RCC 7860 (cell line): ENCODE measurements around the gene NEURL1B.
A peak's percentile ranks its signal among the peaks of the same experiment; 100 is the strongest.

Experiments used
- DNase-seq: peaks from one replicate; pipeline ENCODE4 v3.0.0-alpha.2; 2015; ENCODE audit warnings: low spot score
- FAIRE-seq: peaks from 2 replicates; lab custom pipeline; 2012; peaks lifted over from hg19 to GRCh38; lab: Jason Lieb, UNC

The NEURL1B gene

GRCh38 chr5:172728481-172729241 lies 87.6 kb downstream of the NEURL1B start:
- no peak for DNase-seq
- FAIRE-seq: no peak

GRCh38 chr5:172729588-172729987 lies 88.5 kb downstream of the NEURL1B start:
- no peak for FAIRE-seq

GRCh38 chr5:172730222-172730621 lies 89.2 kb downstream of the NEURL1B start:
- DNase-seq (no peak), FAIRE-seq (no peak)

More at GRCh38 chr5:172729588-172729987, 88.5 kb downstream of the NEURL1B start:
- no peak for DNase-seq

- FAIRE-seq (peak; percentile 57), DNase-seq (peak; percentile 83)
Measured at GRCh38 chr5:172730981-172731679, 90.1 kb downstream of the NEURL1B start.

GRCh38 chr5:172731680-172732074 lies 90.6 kb downstream of the NEURL1B start:
- no peak for DNase-seq
- FAIRE-seq: no peak

- DNase-seq (no peak), FAIRE-seq (no peak)
Measured at GRCh38 chr5:172732201-172732865, 91.3 kb downstream of the NEURL1B start.

GRCh38 chr5:172733131-172733973 lies 92.3 kb downstream of the NEURL1B start:
- DNase-seq: peak; percentile 98

GRCh38 chr5:172733974-172734346 lies 92.9 kb downstream of the NEURL1B start:
- FAIRE-seq: no peak
- DNase-seq: no peak

More at GRCh38 chr5:172733131-172733973, 92.3 kb downstream of the NEURL1B start:
- peak; percentile 90 for FAIRE-seq

GRCh38 chr5:172735141-172735831 lies 94.2 kb downstream of the NEURL1B start:
- DNase-seq (no peak), FAIRE-seq (no peak)

- FAIRE-seq (no peak), DNase-seq (no peak)
Measured at GRCh38 chr5:172736508-172737135, 95.6 kb downstream of the NEURL1B start.

- no peak for DNase-seq
- FAIRE-seq: no peak
Measured at GRCh38 chr5:172739375-172739774, 98.3 kb downstream of the NEURL1B start.

- DNase-seq: peak; percentile 95
- FAIRE-seq: peak; percentile 62
Measured at GRCh38 chr5:172740428-172741205, 99.6 kb downstream of the NEURL1B start.
